Stomach (tissue), 4 donors: Measurements from ENCODE around the gene ERBB4.
A peak's percentile ranks its signal among the peaks of the same experiment; 100 is the strongest.

Source experiments
- EP300 ChIP-seq: sonication (generic); formaldehyde crosslinking; IDR thresholded peaks from one replicate; pipeline ENCODE4 v1.6.1; 2017; ENCODE audit warnings: antibody characterized with exemption
- POLR2A ChIP-seq, 4 donors: fragments of 450-650 bp; IDR thresholded peaks; one replicate each; pipeline ENCODE4 v1.6.1; 2016; ENCODE audit warnings: antibody characterized with exemption in 4 of 4, control low read depth in 2 of 4, mild to moderate bottlenecking in 1 of 4, moderate library complexity in 1 of 4
- POLR2AphosphoS5 ChIP-seq, 3 donors: sonication (generic); formaldehyde crosslinking; IDR thresholded peaks; one replicate each; pipeline ENCODE4 v1.6.1; 2016; ENCODE audit warnings: antibody characterized with exemption in 3 of 3
- TF ChIP-seq, protein P1 (sequence below), 7 experiments: fragments of 450-650 bp in 4 of 7; fragments of 200-600 bp in 3 of 7; sonication (generic) in 3 of 7; IDR thresholded peaks; one replicate each; pipeline ENCODE4 v1.5.1; 2016 to 2019; ENCODE audit warnings: antibody characterized with exemption in 7 of 7, control low read depth in 2 of 7, mild to moderate bottlenecking in 1 of 7

DNA sequence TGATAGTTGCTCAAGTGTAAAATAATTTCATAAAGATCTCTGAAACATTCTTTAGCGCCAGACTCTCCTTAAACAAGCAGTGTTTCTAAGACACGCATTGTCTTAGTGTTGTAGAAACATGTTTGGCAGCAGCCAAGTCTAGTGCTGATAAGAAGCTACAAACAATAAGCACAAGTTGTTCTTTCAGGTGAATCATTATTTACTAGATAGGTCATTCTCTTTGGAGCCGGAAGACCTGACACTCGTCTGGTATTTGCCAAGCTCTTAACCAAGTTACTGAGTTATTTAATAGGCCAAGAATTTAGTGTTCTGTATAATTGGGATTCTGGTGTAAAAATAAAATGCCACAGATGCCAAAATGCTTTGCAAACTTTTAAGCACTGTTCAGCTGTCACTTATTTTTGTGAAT is 1130.1 kb downstream of the ERBB4 start:
- TF ChIP-seq, protein P1, sequence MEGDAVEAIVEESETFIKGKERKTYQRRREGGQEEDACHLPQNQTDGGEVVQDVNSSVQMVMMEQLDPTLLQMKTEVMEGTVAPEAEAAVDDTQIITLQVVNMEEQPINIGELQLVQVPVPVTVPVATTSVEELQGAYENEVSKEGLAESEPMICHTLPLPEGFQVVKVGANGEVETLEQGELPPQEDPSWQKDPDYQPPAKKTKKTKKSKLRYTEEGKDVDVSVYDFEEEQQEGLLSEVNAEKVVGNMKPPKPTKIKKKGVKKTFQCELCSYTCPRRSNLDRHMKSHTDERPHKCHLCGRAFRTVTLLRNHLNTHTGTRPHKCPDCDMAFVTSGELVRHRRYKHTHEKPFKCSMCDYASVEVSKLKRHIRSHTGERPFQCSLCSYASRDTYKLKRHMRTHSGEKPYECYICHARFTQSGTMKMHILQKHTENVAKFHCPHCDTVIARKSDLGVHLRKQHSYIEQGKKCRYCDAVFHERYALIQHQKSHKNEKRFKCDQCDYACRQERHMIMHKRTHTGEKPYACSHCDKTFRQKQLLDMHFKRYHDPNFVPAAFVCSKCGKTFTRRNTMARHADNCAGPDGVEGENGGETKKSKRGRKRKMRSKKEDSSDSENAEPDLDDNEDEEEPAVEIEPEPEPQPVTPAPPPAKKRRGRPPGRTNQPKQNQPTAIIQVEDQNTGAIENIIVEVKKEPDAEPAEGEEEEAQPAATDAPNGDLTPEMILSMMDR (IDR thresholded peaks at IDR 0.05), result no peak
- peak in 2 of 3 donors; percentile 12 to 39 for TF ChIP-seq POLR2AphosphoS5 (IDR thresholded peaks at IDR 0.05)
- no peak for TF ChIP-seq EP300
- no peak for TF ChIP-seq POLR2A (IDR thresholded peaks at IDR 0.05)
